Naive thymus-derived CD8-positive, alpha-beta T cell (primary cell): ENCODE results near the gene BTAF1. TPM values are rescaled to one million over a fixed set of nuclear protein-coding genes. Genes with fewer than 3 reads are reported as not detected.
A peak's percentile ranks its signal among the peaks of the same experiment; 100 is the strongest.

ENCODE experiments used
- ATAC-seq, 2 donors: fragments of 150-1000 bp; cut with Tn5 transposase in 1 of 2; sonication (Bioruptor Pico), chemical (Tn5 transposase) in 1 of 2; 1 replicate in 1 of 2; 2 replicates in 1 of 2; pipeline ENCODE4 v1.10.0; 2021; ENCODE audit warnings: mild to moderate bottlenecking in 2 of 2, moderate library complexity in 2 of 2
- POLR2A ChIA-PET: fragments of 350-600 bp; sonication (Branson Sonifier 250); formaldehyde crosslinking; loops from one replicate; lab custom pipeline; 2021; ENCODE audit warnings: antibody characterized with exemption; lab: Charles Lee
- DNase-seq, 10 donors: peaks; one replicate each; pipeline versions ENCODE4 v3.0.0 to v3.0.0-alpha.2; 2020 to 2022
- H3K27ac Mint-ChIP-seq, 10 donors: one replicate each; pipeline ENCODE4 v1.8.0; 2020 to 2022; ENCODE audit warnings: mild to moderate bottlenecking in 10 of 10, mixed read lengths in 10 of 10, moderate library complexity in 4 of 10, inconsistent platforms in 1 of 10
- H3K27me3 Mint-ChIP-seq, 5 donors: one replicate each; pipeline ENCODE4 v1.8.0; 2021 to 2022; ENCODE audit warnings: mixed read lengths in 5 of 5
- H3K36me3 Mint-ChIP-seq, 3 donors: one replicate each; pipeline ENCODE4 v1.8.0; 2020 to 2022; ENCODE audit warnings: mixed read lengths in 3 of 3, mild to moderate bottlenecking in 2 of 3, inconsistent platforms in 1 of 3
- H3K4me1 Mint-ChIP-seq, 4 donors: one replicate each; pipeline ENCODE4 v1.8.0; 2021 to 2022; ENCODE audit warnings: mixed read lengths in 4 of 4
- H3K4me3 Mint-ChIP-seq, 10 donors: one replicate each; pipeline ENCODE4 v1.8.0; 2020 to 2022; ENCODE audit warnings: mild to moderate bottlenecking in 10 of 10, mixed read lengths in 10 of 10, moderate library complexity in 6 of 10, inconsistent platforms in 1 of 10
- H3K9me3 Mint-ChIP-seq, 9 donors: one replicate each; pipeline ENCODE4 v1.8.0; 2020 to 2022; ENCODE audit warnings: mixed read lengths in 9 of 9, mild to moderate bottlenecking in 3 of 9, inconsistent platforms in 1 of 9, moderate library complexity in 1 of 9
- polyA plus RNA-seq, 3 donors: library from polyadenylated mRNA; unstranded; fragments of 300-500 nt; fragmentation: Illumina TruSeq; gene quantifications; one replicate each; pipeline ENCODE4 v1.2.3, GENCODE V29; 2021
- total RNA-seq, 8 experiments: library from RNA in 2 of 8; stranded (reverse) in 2 of 8; gene quantifications; one replicate each; pipeline ENCODE4 v1.2.3 and lab custom pipeline; 2021 to 2026

BTAF1 gene
- total and polyA plus RNA-seq, 5 experiments from 2014 or later = 7.9 to 82.7 (median 9.1) TPM

DNA sequence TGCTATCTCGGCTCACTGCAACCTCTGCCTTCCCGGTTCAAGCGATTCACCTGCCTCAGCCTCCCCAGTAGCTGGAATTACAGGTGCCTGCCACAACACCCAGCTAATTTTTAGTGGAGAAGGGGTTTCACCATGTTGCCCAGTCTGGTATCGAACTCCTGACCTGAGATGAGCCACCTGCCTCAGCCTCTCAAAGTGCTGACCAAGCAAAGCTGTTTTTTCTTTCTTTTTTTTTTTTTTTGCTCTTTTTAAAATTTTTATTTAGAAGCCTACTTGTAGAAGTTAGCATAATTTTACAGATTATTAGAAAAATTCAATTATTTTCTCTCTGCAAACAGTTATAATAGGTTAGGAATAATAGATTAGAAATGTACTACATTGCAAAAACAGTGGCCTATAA is 13.1 kb upstream of the BTAF1 start:
- H3K27ac Mint-ChIP-seq = no peak overlapping the region
- DNase-seq (no peak), ATAC-seq (no peak)
- peaks cover 0 to 17% (median under 1%) of the 10 kb centered on the region in 5 donors for H3K27me3 Mint-ChIP-seq
- H3K4me1 Mint-ChIP-seq = peaks cover 8 to 28% (median 21%) of the 10 kb centered on the region in 4 donors
- H3K9me3 Mint-ChIP-seq = no peaks in the 10 kb centered on the region
- H3K36me3 Mint-ChIP-seq = peaks cover 0 to under 1% (median 0%) of the 10 kb centered on the region in 3 donors
- no peak overlapping the region for H3K4me3 Mint-ChIP-seq
- POLR2A ChIA-PET = interaction anchor here (0.6 kb wide), 1 partner anchor 618 kb away, joined by 4 read pairs; no protein-coding TSS in a partner anchor

DNA sequence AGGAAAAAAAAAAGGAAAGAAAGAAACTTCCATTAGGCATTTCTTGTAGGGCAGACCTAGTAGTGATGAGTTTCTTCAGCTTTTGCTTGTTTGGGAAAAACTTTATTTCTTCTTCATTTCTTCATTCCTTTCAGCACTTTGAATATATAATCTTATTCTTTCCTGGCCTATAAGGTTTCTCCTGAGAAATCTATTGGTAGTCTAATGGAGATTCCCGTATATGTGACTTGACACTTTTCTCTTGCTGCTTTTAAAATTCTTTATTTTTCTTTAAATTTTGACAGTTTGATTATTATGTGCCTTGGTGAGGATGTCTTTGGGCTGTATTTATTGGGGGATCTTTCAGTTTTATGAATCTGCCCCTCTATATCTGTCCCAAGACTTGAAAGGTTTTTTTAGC is 3.9 kb upstream of the BTAF1 start:
- DNase-seq (no peak), ATAC-seq (no peak)
- peaks cover 0 to 4% (median 0%) of the 10 kb centered on the region in 9 donors for H3K9me3 Mint-ChIP-seq
- peaks cover 14 to 29% (median 23%) of the 10 kb centered on the region in 5 donors for H3K27me3 Mint-ChIP-seq
- no peak overlapping the region for H3K27ac Mint-ChIP-seq
- peaks cover 0 to 4% (median 2%) of the 10 kb centered on the region in 3 donors for H3K36me3 Mint-ChIP-seq
- H3K4me3 Mint-ChIP-seq = no peak overlapping the region
- peaks cover 4 to 15% (median 13%) of the 10 kb centered on the region in 4 donors for H3K4me1 Mint-ChIP-seq
- POLR2A ChIA-PET = interaction anchor here (1.0 kb wide), 1 partner anchor 11 kb away, joined by 3 read pairs; no protein-coding TSS in a partner anchor

DNA sequence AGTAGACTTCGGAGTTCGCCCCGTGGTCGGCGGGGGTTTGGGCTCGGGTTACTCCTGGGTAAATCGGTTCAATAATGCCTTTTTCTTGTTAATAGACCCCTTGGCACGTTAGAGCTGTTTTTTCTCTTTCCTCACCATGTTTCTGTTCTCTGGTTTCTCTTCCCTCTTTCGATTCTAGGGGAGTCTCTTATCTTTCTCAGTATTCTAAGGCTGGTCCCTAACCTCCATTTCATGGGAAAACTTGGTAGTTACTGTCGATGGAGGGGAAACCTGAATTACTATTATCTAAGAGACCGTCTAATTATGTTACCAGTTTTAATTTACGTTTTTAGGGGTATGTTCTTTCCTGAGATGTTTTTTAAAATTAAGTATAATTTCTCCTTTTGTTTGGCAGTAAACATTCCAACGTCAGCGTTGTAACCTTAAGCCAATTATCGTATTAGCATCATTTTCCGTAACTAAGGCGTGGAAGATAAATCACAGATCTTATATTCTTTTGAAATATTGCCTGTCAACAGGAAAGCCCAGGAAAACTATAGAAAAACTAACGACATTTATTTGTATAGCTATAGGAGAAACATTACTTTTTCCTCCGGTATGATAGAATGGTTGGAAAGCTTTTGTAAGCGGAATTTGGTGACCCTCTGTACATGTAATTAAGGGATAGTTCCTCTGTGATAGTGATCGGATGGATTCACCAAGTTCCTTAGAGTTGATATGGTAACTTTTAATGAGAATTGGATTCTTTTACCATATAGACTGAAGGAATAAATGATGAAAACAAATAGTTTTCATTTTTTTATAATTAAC is 847 bp downstream of the BTAF1 start:
- Mint-ChIP-seq H3K4me1 (peaks cover 22 to 56% (median 49%) of the 10 kb centered on the region in 4 donors), H3K27ac (peak overlapping the region; percentile 94 to 100 (median 98)), H3K4me3 (peak overlapping the region; percentile 88 to 100 (median 94)), H3K36me3 (peaks cover 0 to 17% (median 4%) of the 10 kb centered on the region in 3 donors), H3K27me3 (peaks cover 0 to 1% (median 0%) of the 10 kb centered on the region in 5 donors), H3K9me3 (peaks cover 0 to 1% (median 0%) of the 10 kb centered on the region in 9 donors)
- ATAC-seq = no peak
- POLR2A ChIA-PET = interaction anchor here (1.1 to 2.8 kb wide), 12 partner anchors 11 to 924 kb away, joined by 3 to 51 read pairs (median 5); partner anchors contain the start of genes EXOC6, FGFBP3 and TNKS2
- peak in 1 of 10 donors; percentile 8 for DNase-seq

DNA sequence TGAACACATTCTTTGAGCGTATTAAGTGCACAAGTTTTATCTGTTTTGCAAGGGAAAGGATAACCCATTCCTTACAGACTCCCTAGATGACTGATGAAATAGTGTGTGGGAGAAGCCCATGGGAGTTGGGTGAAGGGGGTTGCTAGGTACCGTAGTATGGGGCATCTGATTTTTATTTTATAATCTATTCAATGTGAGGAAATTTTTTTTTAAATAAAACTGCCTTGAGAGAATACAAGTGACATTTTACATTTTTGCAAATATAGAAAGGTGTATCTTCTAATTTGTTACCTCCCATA is 1.4 kb downstream of the BTAF1 start:
- H3K4me1 Mint-ChIP-seq = peaks cover 22 to 56% (median 49%) of the 10 kb centered on the region in 4 donors
- peak overlapping the region; percentile 88 to 100 (median 94) for H3K4me3 Mint-ChIP-seq
- H3K27ac Mint-ChIP-seq = peak overlapping the region in 4 of 10 donors; percentile 15 to 97 (median 58)
- POLR2A ChIA-PET = interaction anchor here (1.3 kb wide), 1 partner anchor 923 kb away, joined by 6 read pairs; the partner anchor contains the start of gene EXOC6
- peaks cover 0 to 17% (median 4%) of the 10 kb centered on the region in 3 donors for H3K36me3 Mint-ChIP-seq
- ATAC-seq = no peak
- no peaks in the 10 kb centered on the region for H3K27me3 Mint-ChIP-seq
- no peak for DNase-seq
- peaks cover 0 to 1% (median 0%) of the 10 kb centered on the region in 9 donors for H3K9me3 Mint-ChIP-seq

DNA sequence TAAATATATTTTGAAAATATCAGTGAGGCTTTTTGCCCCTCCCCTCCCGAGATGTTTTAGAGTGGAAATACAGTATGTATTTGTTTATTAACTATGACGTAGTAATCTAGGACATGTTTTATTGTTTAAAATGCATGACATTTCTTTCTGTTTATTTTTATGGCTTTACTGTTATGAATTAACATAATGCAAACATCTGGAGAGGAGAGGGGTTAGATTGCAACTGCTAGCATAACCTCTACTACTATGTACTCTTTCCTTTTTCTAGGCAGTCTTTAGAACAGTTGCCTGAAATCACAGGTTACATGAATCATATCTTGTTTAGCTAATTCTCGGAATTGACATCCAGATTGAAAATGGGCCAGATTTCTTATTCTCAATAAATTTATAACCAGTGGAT is 7.4 kb downstream of the BTAF1 start:
- no peaks in the 10 kb centered on the region for H3K27me3 Mint-ChIP-seq
- POLR2A ChIA-PET = interaction anchor here (1.1 kb wide), 1 partner anchor 9 kb away, joined by 3 read pairs; no protein-coding TSS in a partner anchor
- DNase-seq (no peak), ATAC-seq (no peak)
- H3K4me1 Mint-ChIP-seq = peaks cover 41 to 72% (median 70%) of the 10 kb centered on the region in 4 donors
- H3K36me3 Mint-ChIP-seq = peaks cover under 1 to 38% (median 4%) of the 10 kb centered on the region in 3 donors
- H3K27ac Mint-ChIP-seq = no peak overlapping the region
- H3K4me3 Mint-ChIP-seq = no peak overlapping the region
- H3K9me3 Mint-ChIP-seq = no peaks in the 10 kb centered on the region

DNA sequence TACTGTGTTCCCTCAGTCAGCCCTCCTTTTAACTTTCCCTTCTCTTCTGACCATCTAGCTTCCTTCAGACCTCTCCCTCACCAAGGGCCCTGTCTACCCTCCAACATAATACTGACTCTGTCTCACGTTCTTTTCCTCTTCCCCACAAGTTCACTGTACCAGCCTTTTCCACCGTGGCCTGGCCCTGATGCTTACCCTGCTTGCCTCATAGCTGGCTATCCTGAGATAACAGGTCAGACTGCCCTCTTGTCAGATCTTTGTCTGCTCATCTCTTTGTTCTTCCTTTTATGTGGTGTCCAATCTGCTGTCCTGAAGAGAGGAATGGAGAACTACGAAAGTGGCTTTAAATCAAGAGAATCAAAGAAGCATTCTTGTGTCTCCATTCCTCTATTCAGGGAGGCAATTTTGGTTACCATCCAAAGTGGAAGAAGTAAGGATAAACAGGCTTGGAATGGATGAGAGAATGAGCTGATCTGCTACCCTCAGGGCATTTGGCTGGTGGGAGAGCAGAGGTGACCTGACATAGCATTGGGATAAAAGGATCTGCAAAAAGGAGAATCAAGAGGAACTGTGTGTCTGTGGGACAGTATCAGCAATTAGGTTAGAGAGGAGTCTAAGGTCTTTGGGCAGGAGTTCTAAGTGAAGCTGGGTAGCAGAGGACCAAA is 8.1 kb downstream of the BTAF1 start:
- DNase-seq (no peak), ATAC-seq (no peak)
- H3K36me3 Mint-ChIP-seq = peaks cover 4 to 40% (median 7%) of the 10 kb centered on the region in 3 donors
- H3K4me3 Mint-ChIP-seq = peak overlapping the region in 2 of 10 donors; percentile 20 to 33
- H3K27me3 Mint-ChIP-seq = no peaks in the 10 kb centered on the region
- peak overlapping the region in 4 of 10 donors; percentile 6 to 71 (median 14) for H3K27ac Mint-ChIP-seq
- POLR2A ChIA-PET = interaction anchor here (1.1 kb wide), 1 partner anchor 9 kb away, joined by 3 read pairs; no protein-coding TSS in a partner anchor
- H3K4me1 Mint-ChIP-seq = peaks cover 38 to 68% (median 66%) of the 10 kb centered on the region in 4 donors
- no peaks in the 10 kb centered on the region for H3K9me3 Mint-ChIP-seq

DNA sequence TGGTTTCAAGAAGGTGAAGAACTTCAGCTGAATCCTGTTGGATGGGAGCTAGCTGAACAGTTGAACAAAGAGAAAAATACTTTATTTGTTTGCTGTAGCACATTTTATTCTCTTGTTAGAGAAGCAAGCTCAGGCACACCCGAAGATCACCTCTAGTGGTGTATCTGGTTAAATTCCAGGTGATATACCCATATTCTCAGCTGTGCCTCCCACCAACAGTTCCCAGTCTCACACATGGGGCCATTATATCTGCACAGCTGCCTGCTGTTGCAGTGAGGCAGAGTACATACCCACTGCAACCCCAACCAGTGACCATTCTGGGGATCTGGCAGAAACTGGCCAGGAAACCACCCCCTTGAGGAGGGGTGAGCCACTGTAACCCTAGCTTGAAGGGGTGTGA is 9.2 kb downstream of the BTAF1 start:
- Mint-ChIP-seq H3K9me3 (no peaks in the 10 kb centered on the region), H3K4me3 (peak overlapping the region in 1 of 10 donors; percentile 14), H3K4me1 (peaks cover 35 to 64% (median 61%) of the 10 kb centered on the region in 4 donors), H3K36me3 (peaks cover 7 to 45% (median 12%) of the 10 kb centered on the region in 3 donors), H3K27ac (peak overlapping the region in 2 of 10 donors; percentile 1 to 22), H3K27me3 (no peaks in the 10 kb centered on the region)
- ATAC-seq = peak in 1 of 2 donors; percentile 49
- DNase-seq = no peak
- POLR2A ChIA-PET = no interaction called here

DNA sequence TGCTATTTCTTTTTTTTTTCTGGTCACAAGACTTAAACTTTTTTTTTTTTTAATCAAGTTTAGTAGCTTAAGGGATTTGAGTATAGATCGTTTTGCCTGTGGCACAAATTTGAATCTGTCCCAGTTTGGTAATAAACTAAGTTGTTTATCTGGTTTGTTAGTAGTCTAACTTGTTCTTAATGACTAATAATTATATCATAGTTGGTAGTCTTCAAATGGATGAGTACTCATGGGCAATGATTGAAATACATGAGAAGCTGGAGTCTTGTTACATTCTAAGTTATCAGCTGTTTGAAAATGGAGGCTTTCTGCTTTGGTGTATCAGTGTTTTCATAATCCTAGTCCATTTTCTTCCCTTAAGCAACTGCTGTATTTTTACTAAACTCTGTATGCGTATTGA is 12.3 kb downstream of the BTAF1 start:
- no peaks in the 10 kb centered on the region for H3K9me3 Mint-ChIP-seq
- no peak overlapping the region for H3K27ac Mint-ChIP-seq
- peaks cover 7 to 64% (median 12%) of the 10 kb centered on the region in 3 donors for H3K36me3 Mint-ChIP-seq
- POLR2A ChIA-PET = interaction anchor here (1.1 kb wide), 1 partner anchor 12 kb away, joined by 4 read pairs; the partner anchor contains the start of gene BTAF1
- peaks cover 34 to 62% (median 52%) of the 10 kb centered on the region in 4 donors for H3K4me1 Mint-ChIP-seq
- no peak overlapping the region for H3K4me3 Mint-ChIP-seq
- H3K27me3 Mint-ChIP-seq = no peaks in the 10 kb centered on the region
- DNase-seq = no peak
- no peak for ATAC-seq

DNA sequence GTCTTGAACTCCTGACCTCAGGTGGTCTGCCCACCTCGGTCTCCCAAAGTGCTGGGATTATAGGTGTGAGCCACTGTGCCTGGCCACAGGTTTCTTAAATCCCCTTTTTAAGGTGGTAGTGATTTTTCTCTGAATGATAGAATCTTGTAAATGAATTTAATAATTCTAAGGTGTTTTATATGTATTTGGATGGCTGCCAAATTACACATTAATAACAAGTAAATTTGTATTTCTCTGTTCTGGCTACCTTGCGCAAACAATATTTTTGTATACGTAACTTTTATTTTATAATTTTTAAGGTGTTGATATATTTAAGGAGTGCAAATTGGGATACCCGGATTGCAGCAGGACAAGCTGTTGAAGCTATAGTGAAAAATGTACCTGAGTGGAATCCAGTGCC is 16.1 kb downstream of the BTAF1 start:
- no peak for DNase-seq
- POLR2A ChIA-PET = no interaction called here
- Mint-ChIP-seq H3K27ac (no peak overlapping the region), H3K9me3 (no peaks in the 10 kb centered on the region), H3K27me3 (no peaks in the 10 kb centered on the region), H3K4me1 (peaks cover 13 to 28% (median 25%) of the 10 kb centered on the region in 4 donors), H3K4me3 (no peak overlapping the region), H3K36me3 (peaks cover 7 to 83% (median 19%) of the 10 kb centered on the region in 3 donors)
- ATAC-seq = no peak

DNA sequence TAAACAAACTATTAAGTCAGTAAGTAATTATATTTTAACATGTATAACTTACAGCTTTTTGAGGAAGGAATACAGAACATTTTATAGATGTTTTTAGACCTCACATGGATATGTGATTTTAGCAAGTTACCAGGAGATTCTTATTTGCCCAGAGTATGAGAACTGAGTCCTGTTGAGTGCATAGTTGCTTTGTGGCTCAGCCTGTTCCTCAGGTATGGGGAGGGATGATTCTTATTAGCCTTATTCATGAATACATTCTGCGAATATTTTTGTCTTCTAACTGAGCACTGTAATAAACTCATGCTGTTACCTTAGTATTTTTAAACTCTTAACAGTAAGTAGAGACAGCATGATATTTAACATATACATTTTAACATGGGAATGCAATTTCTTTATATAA is 17.9 kb downstream of the BTAF1 start:
- no peak overlapping the region for H3K4me3 Mint-ChIP-seq
- H3K4me1 Mint-ChIP-seq = peaks cover 7 to 25% (median 14%) of the 10 kb centered on the region in 4 donors
- peaks cover 1 to 86% (median 19%) of the 10 kb centered on the region in 3 donors for H3K36me3 Mint-ChIP-seq
- ATAC-seq (no peak), DNase-seq (no peak)
- no peaks in the 10 kb centered on the region for H3K27me3 Mint-ChIP-seq
- no peak overlapping the region for H3K27ac Mint-ChIP-seq
- H3K9me3 Mint-ChIP-seq = no peaks in the 10 kb centered on the region
- POLR2A ChIA-PET = no interaction called here

DNA sequence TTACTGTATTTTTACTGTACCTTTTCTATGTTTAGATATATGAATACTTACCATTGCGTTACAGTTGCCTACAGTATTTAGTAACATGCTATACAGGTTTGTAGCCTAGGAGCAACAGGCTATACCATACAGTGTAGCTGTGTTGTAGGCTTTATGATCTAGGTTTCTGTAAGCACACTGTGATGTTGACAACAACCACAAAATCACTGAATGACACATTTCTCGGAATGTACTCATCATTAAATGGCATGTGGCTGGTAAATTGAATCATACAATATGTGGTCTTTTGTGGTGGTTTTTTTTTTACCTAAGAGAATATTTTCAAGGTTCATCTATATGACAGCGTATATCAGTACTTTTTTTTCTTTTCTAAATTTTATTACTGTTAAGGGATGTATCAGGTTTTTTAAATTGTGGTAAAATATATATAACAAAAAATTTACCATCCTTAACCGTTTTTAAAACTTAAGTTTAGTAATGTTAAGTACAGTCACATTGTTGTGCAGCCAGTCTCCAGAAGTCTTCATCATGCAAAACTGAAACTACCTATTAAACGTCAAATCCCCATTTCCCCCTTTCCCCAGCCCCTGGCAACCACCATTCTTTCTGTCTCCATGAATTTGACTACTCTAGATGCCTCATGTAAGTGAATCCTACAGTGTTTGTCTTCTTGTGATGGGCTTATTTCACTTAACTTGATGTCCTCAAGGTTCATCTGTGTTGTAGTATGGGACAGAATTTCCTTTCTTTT is 21.5 kb downstream of the BTAF1 start:
- Mint-ChIP-seq H3K27ac (peak overlapping the region in 2 of 10 donors; percentile 40 to 63), H3K9me3 (no peaks in the 10 kb centered on the region), H3K4me1 (peaks cover 0 to 14% (median 2%) of the 10 kb centered on the region in 4 donors), H3K36me3 (peaks cover 0 to 84% (median 9%) of the 10 kb centered on the region in 3 donors), H3K27me3 (no peaks in the 10 kb centered on the region), H3K4me3 (no peak overlapping the region)
- ATAC-seq (peak in 1 of 2 donors; percentile 20), DNase-seq (no peak)
- POLR2A ChIA-PET = no interaction called here
